ENCODE data around the gene GLIS1. TPM values are rescaled to one million over a fixed set of nuclear protein-coding genes. Genes with fewer than 3 reads are reported as not detected.

Gene GLIS1
- polyA plus RNA-seq, 3 donors: 0.22 to 3.7 (median 0.56) TPM

DNA sequence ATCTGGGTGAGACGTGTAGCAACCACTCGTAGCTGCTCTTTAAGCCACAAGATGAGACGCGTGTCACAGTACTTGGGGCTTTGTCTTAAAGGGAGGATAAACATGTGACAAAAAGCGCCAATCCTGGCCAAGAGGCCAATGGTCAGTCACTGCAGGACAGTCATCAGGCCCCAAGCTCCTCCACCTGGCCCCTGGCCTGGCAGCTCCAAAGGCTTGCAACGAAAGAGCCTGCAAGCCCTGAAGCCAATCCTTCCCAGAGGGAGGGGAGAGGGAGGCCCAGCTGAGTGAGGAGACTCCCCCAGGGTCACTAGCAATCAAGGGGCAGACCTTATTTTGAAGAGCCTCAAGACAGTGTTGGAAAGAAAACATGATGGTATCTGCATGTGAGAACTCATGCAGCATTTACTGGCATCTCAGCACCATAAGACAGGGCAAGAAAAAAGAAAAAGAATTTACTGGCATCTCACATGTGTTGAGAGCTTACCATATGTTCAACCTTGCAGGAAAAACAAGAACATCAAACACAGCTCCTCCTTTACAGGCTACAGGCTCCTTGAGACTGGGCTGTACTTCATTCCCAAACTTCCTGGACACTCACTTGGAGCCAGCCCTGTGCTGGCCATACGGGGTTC, 11.4 kb downstream of the GLIS1 start:
- WGBS, 3 donors: 84 to 95% (median 90%) methylated on average over 7 of the region's 7 CpGs
- no peak overlapping the region for H3K27ac ChIP-seq (ENCODE audit: low read depth, low read length)

DNA sequence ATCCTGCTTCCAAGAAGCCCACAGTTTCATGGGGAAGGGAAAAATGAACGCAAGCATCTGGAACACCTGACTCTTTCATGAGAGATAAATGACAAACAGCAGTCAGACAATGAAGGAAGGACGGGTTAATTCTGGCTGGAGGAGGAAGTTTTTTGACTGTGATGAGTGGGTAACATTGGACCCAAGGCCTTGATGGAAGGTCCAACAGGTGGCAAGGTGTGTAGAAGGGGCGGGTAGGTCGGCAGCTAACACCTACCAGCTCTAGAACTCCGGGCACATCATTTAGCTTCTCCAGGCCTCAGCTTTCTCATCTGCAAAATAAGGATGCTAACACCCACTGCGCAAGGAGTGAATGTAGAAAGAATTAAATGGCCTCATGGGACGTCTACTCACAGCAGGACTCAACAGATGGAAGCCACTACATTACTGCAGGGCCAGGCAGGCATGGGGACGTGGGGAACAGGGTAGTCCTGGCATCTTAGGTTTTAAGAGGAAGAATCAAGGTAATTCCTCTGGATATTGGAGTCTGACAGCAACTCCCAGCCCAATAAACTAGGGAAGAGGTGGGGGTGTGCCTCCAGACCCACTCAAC, 12.9 kb downstream of the GLIS1 start:
- WGBS, 3 donors: 84 to 90% (median 86%) methylated on average over 8 of the region's 8 CpGs
- H3K27ac ChIP-seq (ENCODE audit: low read depth, low read length): no peak overlapping the region

DNA sequence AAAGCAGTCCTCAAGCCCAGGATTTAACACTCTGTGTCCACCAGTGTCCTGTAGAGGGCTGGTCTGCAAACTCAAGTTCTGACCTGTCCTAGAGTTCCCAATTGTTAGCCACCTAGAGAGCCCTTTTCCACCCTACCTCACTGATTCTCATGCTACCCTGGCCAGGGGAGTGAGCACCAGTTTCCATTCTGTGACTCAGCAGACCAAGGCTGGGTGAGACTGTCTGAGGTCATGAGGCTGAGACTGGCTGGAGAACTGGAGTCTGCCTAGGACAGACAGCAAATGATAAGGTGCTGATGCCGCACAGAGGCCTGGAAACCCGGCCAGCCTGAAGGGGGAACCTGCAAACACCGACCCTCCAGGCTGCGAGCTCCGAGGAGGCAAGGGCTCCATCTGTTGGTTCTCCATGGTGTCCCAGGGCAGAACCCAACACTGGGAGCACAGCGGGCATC, 13.7 kb downstream of the GLIS1 start:
- WGBS, 3 donors: 31 to 47% (median 44%) methylated on average over 6 of the region's 6 CpGs
- no peak overlapping the region for H3K27ac ChIP-seq (ENCODE audit: low read depth, low read length)

DNA sequence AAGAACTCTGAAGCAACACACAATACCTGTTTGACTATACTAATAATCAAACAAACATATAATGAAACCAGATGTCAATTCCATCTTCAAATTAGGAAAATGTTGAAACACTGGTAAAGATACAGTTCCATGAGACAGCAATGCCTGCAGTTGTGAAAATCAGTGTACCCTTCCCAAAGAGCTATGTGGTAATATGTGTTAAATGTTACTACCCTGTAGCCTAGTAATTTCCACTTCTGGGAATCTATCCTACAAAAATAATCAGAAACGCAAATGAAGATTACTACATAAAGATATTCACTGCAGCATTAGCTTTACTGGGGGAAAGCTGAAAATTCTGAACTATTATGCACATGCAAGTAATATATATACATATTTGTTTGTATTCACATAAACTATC, 16.9 kb downstream of the GLIS1 start:
- 85 to 87% (median 86%) methylated on average over 1 of the region's 1 CpG for WGBS, 3 donors
- H3K27ac ChIP-seq (ENCODE audit: low read depth, low read length): no peak overlapping the region

DNA sequence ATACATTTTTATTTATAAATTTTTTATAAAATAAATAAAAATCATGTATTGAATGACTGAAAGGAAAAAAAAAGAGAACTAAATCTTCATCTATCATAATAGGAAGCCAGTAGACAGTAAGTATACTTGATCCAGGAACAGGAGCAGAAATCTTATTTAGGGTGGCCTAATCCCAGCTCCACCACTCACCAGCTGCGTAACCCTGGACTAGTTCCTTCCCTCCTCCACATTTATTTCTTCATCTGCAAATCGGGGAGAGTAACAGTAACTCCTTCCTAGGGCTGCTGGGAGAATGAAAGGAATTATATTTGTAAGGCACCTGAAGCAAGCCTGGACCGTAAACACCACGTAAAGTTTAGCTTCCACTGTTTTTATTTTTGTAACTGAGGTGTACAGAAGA, 17.9 kb downstream of the GLIS1 start:
- WGBS, 3 donors: 60 to 82% (median 73%) methylated on average over 4 of the region's 4 CpGs
- H3K27ac ChIP-seq (ENCODE audit: low read depth, low read length): no peak overlapping the region

DNA sequence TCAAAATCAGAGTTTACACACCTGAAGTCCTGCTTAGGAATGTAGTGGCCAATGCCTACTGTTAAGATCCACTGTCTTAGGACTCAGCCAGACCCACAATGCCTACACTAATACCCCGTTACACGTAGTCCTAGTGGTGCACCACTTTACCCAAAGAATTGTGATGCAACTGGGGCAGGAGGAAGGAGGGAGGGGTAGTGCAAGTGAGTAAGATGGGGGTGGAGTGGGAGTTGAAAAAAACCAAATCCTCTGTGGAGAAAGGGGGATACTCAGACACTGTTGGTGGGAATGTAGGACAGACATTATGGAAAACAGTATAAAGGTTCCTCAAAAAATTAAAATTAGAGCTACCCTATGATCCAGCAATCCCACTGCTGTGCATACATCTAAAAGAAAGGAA, 19.5 kb downstream of the GLIS1 start:
- no peak overlapping the region for H3K27ac ChIP-seq (ENCODE audit: low read depth, low read length)
- 68 to 80% (median 69%) methylated on average over 2 of the region's 2 CpGs for WGBS, 3 donors

DNA sequence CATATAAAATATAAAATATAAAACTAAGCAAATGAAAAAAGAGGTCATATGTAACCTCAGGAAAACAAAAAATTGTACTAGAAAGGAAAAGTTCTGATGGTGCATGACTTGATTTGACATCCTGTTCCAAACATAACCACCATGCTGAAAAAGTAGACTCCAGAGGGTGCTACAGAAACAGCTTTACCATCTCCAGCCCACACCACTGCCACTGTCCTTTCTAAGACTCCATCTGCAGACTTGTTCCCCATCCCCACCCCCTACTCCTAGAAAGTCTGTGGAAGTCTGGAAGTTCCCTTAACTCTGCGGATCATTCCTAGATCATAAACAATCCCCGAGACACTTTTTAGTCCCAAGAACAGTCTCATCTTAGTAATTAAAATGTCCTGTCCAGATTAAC, 20.5 kb downstream of the GLIS1 start:
- WGBS, 3 donors: 61 to 67% (median 65%) methylated on average over 2 of the region's 2 CpGs
- no peak overlapping the region for H3K27ac ChIP-seq (ENCODE audit: low read depth, low read length)

DNA sequence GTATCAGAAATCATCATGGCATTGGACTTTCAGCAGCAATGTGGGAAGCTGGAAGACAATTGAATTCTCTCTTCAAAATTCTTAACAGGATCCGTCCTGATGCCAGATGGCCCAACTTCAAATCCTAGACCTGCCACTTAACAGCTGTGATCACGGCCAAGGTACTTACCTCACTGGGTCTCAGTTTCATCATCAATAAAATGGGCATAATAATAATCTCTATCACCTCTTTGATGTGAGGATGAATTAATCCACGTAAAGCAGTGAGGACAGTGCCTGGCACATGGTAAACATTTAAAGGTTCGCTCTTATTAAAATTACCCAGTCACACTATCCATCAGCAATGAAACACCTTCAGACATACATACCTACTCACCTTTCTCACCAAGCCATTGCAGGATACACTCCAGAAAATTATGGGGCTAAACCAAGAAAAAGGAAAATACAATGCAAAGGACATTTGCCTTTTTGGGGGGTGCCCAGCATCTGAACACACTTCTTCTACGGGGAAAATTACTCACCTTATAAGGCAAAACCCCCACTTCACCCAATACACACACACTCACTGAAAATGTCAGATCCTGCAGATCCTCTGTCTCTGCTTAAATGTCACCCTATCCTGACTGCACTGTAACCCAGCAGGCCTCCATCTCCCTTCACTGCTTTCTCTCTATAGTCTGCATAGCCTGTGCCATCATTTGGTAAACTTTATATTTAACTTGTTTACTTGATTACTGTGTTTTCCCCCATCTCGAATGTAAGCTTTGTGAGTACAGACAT, 21.7 kb downstream of the GLIS1 start:
- WGBS, 3 donors: 74 to 82% (median 80%) methylated on average over 6 of the region's 6 CpGs
- no peak overlapping the region for H3K27ac ChIP-seq (ENCODE audit: low read depth, low read length)

DNA sequence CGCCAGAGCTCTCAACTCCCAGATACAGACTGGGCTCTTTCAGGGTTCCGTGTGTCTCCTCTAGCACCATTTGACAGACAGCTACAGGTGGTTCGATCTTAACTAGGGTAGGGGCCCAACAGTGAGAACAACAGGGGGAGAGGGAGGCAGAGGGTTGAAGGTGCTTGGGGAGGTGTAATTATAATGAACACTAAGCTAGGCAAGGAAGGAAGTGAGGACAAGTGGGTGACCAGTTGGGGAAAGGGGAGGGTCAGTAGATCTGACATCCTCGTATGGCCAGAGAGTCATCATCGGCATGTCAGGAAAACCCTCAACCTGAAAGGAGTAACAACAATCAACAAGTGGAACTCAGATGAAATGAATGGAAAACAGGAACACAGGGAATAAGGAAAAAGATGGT, 22.8 kb downstream of the GLIS1 start:
- 75 to 79% (median 78%) methylated on average over 5 of the region's 5 CpGs for WGBS, 3 donors

DNA sequence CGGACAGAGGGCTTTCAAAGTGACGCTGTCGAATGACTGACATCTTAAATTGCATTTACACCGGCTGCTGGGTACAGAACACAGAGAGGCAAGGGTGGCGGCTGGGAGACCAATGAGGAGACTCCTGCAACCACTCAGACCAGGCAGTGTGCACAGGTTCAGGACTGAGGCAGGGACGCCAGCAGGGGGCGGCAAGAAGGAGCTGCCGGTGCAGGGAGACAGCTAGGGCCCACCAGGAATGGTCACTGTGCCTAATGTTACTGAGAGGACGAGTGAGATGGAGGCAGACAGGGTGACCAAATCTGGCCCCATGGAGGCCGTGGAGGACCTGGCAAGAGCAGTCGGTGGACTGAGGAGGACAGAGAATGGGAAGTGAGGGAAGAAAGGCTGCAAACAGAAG, 23.5 kb downstream of the GLIS1 start:
- no peak overlapping the region for H3K27ac ChIP-seq (ENCODE audit: low read depth, low read length)
- 42 to 63% (median 61%) methylated on average over 11 of the region's 11 CpGs for WGBS, 3 donors

More for the DNA sequence above, 22.8 kb downstream of the GLIS1 start:
- H3K27ac ChIP-seq (ENCODE audit: low read depth, low read length): no peak overlapping the region

DNA sequence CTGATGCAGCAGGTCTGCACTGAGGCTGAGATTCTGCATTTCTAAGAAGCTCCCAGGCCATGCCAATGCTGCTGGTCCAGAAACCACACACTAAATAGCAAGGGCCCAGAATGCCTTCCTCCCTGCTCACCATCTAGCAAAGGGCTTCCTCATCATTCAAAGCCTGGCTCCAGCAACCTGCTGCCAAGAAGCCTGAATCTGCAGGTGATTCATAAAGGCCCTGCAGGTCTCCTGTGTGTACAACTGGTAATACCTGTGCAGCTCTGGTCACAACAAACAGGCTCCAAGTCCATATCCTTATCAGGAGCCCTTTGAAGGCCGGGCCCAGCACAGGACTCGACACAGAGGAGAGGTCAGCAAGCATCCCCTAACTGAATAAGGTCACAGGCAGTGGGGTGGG, 26.7 kb downstream of the GLIS1 start:
- 54 to 91% (median 61%) methylated on average over 2 of the region's 2 CpGs for WGBS, 3 donors
- H3K27ac ChIP-seq (ENCODE audit: low read depth, low read length): no peak overlapping the region

DNA sequence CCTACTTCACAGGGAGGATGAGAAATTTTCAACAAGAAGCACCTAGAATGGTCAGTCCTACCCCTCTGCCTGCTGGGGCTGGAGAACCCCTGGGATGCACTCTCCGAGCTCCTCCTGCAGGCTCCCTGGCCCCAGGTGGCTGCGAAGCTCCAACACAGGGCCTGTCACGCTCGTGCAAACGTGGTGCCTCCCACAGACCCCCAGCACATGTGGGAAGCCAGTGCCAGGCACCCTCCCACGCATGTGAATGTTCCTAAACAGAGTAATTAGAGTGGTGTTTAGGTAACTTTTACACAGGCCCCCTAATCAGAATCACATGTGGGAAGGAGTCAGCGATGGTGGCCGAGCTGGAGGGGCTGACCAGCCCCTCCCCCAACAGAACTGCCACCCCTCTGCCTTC, 28.4 kb downstream of the GLIS1 start:
- WGBS, 3 donors: 70 to 77% (median 77%) methylated on average over 8 of the region's 8 CpGs
- H3K27ac ChIP-seq (ENCODE audit: low read depth, low read length): no peak overlapping the region

DNA sequence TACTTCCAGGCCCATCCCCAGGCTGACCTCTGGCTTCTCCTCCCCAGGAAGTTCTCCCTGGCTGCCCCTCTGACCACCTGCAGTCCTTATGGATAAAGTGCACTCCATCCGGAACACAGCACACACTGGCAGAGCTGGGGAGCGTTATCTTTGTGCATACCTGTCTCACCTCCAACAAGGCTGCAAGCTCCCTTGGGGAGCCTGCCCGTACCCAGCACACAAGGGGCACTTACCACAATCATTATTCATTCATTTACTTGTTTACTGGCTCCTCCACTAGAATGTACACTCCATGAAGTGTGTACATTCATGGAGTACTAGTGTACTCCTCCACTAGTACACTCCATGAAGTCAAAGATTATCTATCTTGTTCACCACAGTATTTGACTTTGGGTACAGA, 30.3 kb downstream of the GLIS1 start:
- 83 to 86% (median 84%) methylated on average over 3 of the region's 3 CpGs for WGBS, 3 donors
- H3K27ac ChIP-seq (ENCODE audit: low read depth, low read length): no peak overlapping the region

DNA sequence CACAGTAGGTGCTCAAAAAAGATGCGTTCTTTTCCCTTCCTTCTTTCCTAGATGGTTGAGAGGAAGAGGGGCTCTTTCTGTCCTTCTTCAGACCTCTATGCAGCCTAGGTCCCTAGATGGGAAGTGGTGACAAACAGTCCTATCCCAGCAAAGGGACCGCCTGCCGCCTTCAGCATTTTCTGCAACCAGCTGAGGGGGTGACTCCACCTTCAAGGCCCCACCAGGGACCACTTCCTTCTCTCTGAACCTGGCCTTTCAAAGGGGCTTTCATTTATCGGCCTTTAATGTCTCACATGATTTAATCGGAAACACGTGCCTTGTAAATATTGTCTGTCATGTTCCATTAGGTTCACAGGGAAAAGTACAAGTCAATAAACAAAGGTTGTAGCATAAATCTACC, 32.6 kb downstream of the GLIS1 start:
- 34 to 64% (median 61%) methylated on average over 6 of the region's 6 CpGs for WGBS, 3 donors
- H3K27ac ChIP-seq (ENCODE audit: low read depth, low read length): no peak overlapping the region

DNA sequence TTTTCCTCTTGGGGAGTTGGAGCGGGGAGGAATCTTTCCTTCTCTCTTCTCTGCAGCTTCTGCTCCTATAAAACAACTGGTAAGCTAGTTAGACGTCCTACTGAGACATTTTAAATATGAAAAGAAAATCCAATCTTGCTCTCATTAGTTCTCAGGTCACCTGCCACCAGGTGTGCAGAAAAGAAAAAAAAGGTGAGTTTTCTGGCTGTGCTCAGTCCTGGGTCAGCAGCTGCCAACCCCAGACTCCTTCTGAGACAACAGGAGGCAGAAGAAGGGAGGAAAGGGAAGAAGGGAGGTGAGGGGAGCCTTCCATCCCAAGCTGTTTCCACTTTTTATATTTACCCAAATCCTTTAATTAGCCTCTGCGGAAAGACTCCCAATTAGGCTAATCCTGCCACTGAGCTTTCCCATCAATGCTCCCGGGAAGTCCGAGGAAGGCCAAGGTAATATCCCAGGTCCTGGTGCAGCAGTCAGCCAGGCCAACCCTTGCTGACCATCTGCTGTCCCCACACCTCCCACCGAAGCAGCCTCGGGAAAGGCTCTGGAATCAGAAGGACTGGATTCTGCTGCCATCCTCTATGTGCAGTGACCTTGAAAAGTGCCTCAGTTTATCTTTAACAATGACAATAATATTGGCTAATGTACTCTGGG, 33.4 kb downstream of the GLIS1 start:
- WGBS, 3 donors: 55 to 64% (median 64%) methylated on average over 7 of the region's 7 CpGs
- no peak overlapping the region for H3K27ac ChIP-seq (ENCODE audit: low read depth, low read length)

DNA sequence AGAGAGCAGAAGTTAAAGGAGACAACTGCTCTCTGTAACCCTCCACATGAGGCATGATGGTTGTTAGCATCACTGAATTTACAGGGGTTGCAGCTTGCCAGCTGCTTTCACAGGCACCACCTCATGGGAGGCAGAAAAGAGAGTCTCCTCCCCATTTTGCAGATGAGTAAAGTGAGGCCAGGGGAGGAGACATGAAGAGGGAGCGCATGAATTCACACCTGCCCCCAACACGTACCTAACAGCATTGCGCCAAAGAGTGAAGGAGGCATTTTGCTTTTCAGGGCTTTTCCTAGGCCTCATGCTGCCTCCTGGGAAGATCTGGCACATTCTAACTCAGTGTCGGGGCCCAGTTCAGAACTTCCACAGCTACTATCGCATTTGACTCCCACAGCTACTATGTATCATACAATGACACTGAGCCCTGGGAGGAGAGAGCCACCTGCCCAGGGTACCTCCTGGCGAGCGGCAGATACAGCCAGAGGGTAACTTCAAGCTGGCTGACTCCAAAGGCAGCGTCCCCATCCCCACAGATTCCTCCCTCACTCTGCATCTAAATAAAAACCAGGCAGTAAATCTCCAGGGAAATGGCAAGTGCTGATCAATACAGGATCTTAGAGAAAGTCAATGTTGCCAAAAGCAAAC, 34.0 kb downstream of the GLIS1 start:
- 85 to 94% (median 86%) methylated on average over 8 of the region's 8 CpGs for WGBS, 3 donors
- H3K27ac ChIP-seq (ENCODE audit: low read depth, low read length): no peak overlapping the region

DNA sequence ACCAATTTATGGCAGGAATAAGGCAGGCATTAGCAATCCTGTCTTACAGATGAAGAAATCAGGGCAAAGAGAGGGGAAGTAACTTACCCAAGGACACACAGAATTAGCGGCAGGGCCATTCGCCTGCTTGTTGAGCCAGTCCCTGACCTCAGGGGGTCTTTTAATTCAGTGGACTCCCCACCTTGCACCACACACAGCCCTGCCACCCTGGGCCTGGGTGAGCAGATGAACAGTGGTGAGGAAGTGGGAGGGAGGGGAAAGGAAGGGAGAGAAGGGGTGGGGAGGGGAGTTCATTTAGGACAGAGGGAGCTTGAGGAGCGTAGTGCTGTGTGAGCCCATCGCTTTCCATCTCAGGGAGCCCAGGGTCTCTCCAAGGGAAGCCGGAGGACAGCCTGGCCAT, 34.7 kb downstream of the GLIS1 start:
- no peak overlapping the region for H3K27ac ChIP-seq (ENCODE audit: low read depth, low read length)
- 82 to 92% (median 89%) methylated on average over 5 of the region's 5 CpGs for WGBS, 3 donors

DNA sequence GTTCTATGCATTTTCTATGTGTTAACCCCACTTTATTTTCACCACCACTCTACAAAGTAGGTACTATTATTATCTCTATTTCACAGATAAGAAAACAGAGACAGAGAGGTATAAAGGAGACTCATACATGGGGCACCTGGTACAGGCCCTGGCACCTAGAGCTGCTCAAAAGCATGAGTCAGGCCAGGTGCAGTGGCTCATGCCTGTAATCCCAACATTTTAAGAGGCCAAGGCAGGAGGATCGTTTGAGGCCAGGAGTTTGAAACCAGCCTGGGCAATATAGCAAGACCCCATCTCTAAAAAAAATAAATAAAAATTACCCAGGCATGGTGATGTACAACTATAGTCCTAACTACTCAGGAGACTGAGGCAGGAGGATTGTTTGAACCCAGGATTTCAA, 35.8 kb downstream of the GLIS1 start:
- 67 to 93% (median 90%) methylated on average over 1 of the region's 1 CpG for whole genome bisulfite sequencing, 3 donors
- H3K27ac ChIP-seq (ENCODE audit: low read depth, low read length): no peak overlapping the region

DNA sequence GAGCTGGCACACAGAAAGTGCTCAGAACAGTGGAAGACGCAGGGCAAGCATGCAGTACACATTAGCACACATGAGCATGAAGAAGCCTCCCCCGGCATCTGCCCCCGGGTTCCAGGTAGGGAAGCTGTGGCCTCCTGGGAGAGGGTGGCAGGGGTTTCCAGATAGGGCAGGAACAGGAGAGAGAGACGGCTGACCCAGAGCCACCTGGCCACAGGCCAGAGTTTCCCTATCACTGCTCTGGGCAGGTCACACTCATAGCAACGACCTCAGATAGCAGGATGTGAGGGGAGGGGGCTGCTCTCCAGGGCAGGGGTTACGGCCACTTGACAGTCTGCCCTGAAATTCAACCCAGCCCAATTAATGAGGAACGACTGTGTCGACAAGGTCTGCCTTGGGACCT, 36.6 kb downstream of the GLIS1 start:
- H3K27ac ChIP-seq (ENCODE audit: low read depth, low read length): no peak overlapping the region
- WGBS, 3 donors: 36 to 51% (median 51%) methylated on average over 8 of the region's 8 CpGs
